HepG2 (cell line): ENCODE measurements around the gene SPAG6. TPM values are rescaled to one million over a fixed set of nuclear protein-coding genes. Genes with fewer than 3 reads are reported as not detected.

Source experiments
- DR1 ChIP-seq: sonication (generic); formaldehyde crosslinking; IDR thresholded peaks from 2 replicates; pipeline ENCODE4 v1.8.0; 2021; ENCODE audit warnings: mild to moderate bottlenecking, missing genetic modification reagents, inconsistent platforms
- FOXC1 ChIP-seq: sonication (generic); formaldehyde crosslinking; IDR thresholded peaks from 2 replicates; pipeline ENCODE4 v1.8.0; 2022; ENCODE audit warnings: mild to moderate bottlenecking, missing genetic modification reagents, borderline replicate concordance
- HINFP ChIP-seq: sonication (generic); formaldehyde crosslinking; IDR thresholded peaks from 2 replicates; pipeline ENCODE4 v1.4.0; 2020; ENCODE audit warnings: low read depth, mild to moderate bottlenecking, missing genetic modification reagents
- IKZF4 ChIP-seq: sonication (generic); formaldehyde crosslinking; IDR thresholded peaks from 2 replicates; pipeline ENCODE4 v1.5.1; 2020; ENCODE audit warnings: borderline replicate concordance, mild to moderate bottlenecking, low read depth, missing genetic modification reagents; ENCODE audit errors: not compliant biosample characterization
- KDM3A ChIP-seq: IDR thresholded peaks from 2 replicates; pipeline ENCODE4 v1.6.1; 2018; ENCODE audit warnings: low read depth, missing compliant biosample characterization
- MAFF ChIP-seq: IDR thresholded peaks from 2 replicates; pipeline ENCODE4 v1.6.1; 2011; ENCODE audit warnings: low read depth, low read length, improper control_type of control experiment
- MXD1 ChIP-seq: sonication (generic); formaldehyde crosslinking; IDR thresholded peaks from 2 replicates; pipeline ENCODE4 v1.4.0; 2020; ENCODE audit warnings: mild to moderate bottlenecking, missing genetic modification reagents
- PRMT3 ChIP-seq: sonication (generic); formaldehyde crosslinking; IDR thresholded peaks from 2 replicates; pipeline ENCODE4 v1.8.1; 2022; ENCODE audit warnings: low read depth, mild to moderate bottlenecking, moderate library complexity, missing genetic modification reagents, borderline replicate concordance
- PRPF4 ChIP-seq: fragments of 200-400 bp; formaldehyde crosslinking; IDR thresholded peaks from 2 replicates; pipeline ENCODE4 v1.6.1; 2016; ENCODE audit warnings: low read length, low read depth; ENCODE audit not compliant: poor library complexity, severe bottlenecking
- U2AF1 ChIP-seq: fragments of 200-400 bp; formaldehyde crosslinking; optimal IDR thresholded peaks from 2 replicates; pipeline ENCODE3; 2017; ENCODE audit warnings: mild to moderate bottlenecking, low read depth, low read length
- ZHX2 ChIP-seq, 2 experiments: sonication (generic) in 1 of 2; formaldehyde crosslinking in 1 of 2; IDR thresholded peaks; 2 replicates each; pipeline versions ENCODE4 v1.6.1 to v1.9.0; 2014 to 2022; ENCODE audit warnings: antibody characterized with exemption in 1 of 2, borderline replicate concordance in 1 of 2, inconsistent platforms in 1 of 2, low read depth in 1 of 2, missing genetic modification reagents in 1 of 2
- ZNF234 ChIP-seq: sonication (generic); formaldehyde crosslinking; conservative IDR thresholded peaks from 2 replicates; pipeline ENCODE4 v1.5.1; 2020; ENCODE audit warnings: mild to moderate bottlenecking, missing genetic modification reagents
- ZNF761 ChIP-seq: sonication (generic); formaldehyde crosslinking; conservative IDR thresholded peaks from 2 replicates; pipeline ENCODE4 v1.4.0; 2020; ENCODE audit warnings: mild to moderate bottlenecking, missing genetic modification reagents
- polyA plus RNA-seq, 8 experiments: library from polyadenylated mRNA; depleted of rRNA in 3 of 8; stranded (reverse) in 7 of 8; unstranded in 1 of 8; fragments of >200 nt; fragmentation: Illumina TruSeq in 4 of 8; extraction: Trizol in 4 of 8; gene quantifications; 2 replicates each; pipeline versions ENCODE4 v1.2.1 to v1.2.3, GENCODE V29; 2011 to 2016; ENCODE audit warnings: low read depth in 4 of 8, missing spikeins in 1 of 8, mixed read lengths in 1 of 8; ENCODE audit not compliant: insufficient read depth in 1 of 8
- total RNA-seq, 5 experiments: library from RNA; depleted of rRNA; stranded (reverse); fragments of >200 nt; fragmentation: Illumina TruSeq; extraction: Trizol; gene quantifications; 2 replicates each; pipeline ENCODE4 v1.2.3, GENCODE V29; 2016; ENCODE audit warnings: low read depth in 1 of 5
- TF ChIP-seq, protein P1 (sequence below): fragments of 450-650 bp; IDR thresholded peaks from 2 replicates; pipeline ENCODE4 v1.6.1; 2017

The SPAG6 gene
- total and polyA plus RNA-seq, 2 of the 13 experiments (the other 11 are each of a cell fraction or from before 2014, with no cell fraction given), result not detected

GRCh38 chr10:22453320-22453719, 108.0 kb downstream of the SPAG6 start (continued):
- TF ChIP-seq, protein P1, sequence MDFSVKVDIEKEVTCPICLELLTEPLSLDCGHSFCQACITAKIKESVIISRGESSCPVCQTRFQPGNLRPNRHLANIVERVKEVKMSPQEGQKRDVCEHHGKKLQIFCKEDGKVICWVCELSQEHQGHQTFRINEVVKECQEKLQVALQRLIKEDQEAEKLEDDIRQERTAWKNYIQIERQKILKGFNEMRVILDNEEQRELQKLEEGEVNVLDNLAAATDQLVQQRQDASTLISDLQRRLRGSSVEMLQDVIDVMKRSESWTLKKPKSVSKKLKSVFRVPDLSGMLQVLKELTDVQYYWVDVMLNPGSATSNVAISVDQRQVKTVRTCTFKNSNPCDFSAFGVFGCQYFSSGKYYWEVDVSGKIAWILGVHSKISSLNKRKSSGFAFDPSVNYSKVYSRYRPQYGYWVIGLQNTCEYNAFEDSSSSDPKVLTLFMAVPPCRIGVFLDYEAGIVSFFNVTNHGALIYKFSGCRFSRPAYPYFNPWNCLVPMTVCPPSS, result no peak
- no peak for TF ChIP-seq ZNF234 (CRISPR knock-in tag)
- no peak for TF ChIP-seq MXD1 (CRISPR knock-in tag)
- no peak for TF ChIP-seq ZNF761 (CRISPR knock-in tag)
- no peak for TF ChIP-seq KDM3A (CRISPR knock-in tag)
- TF ChIP-seq MAFF, result no peak
- TF ChIP-seq FOXC1, result no peak
- no peak for TF ChIP-seq DR1
- TF ChIP-seq PRPF4, result no peak
- TF ChIP-seq HINFP (CRISPR knock-in tag), result no peak
- TF ChIP-seq ZHX2 (IDR thresholded peaks at IDR 0.05; ENCODE audit: low read depth), result no peak
- no peak for TF ChIP-seq ZHX2 (CRISPR knock-in tag; IDR thresholded peaks at IDR 0.05; ENCODE audit: borderline replicate concordance)
- no peak for TF ChIP-seq IKZF4 (CRISPR knock-in tag)
- TF ChIP-seq PRMT3 (CRISPR knock-in tag), result no peak
- TF ChIP-seq U2AF1, result no peak
- TF ChIP-seq, all 625 proteins: peak for 0
